Transverse colon (tissue), 4 donors: ENCODE results near the gene MYOM1. TPM values are rescaled to one million over a fixed set of nuclear protein-coding genes. Genes with fewer than 3 reads are reported as not detected.

Experiments used
- DNase-seq: peaks from one replicate; pipeline ENCODE4 v3.0.0-alpha.2; 2019
- H3K27ac ChIP-seq, 4 donors: fragments of 200-600 bp; sonication (generic); 2 replicates each; pipeline ENCODE4 v1.5.1; 2016 to 2018; ENCODE audit warnings: inconsistent platforms in 4 of 4
- H3K27me3 ChIP-seq: fragments of 200-600 bp; sonication (generic); 2 replicates; pipeline ENCODE4 v1.5.1; 2017; ENCODE audit warnings: inconsistent platforms
- H3K36me3 ChIP-seq, 4 donors: fragments of 200-600 bp; sonication (generic); 2 replicates each; pipeline ENCODE4 v1.5.1; 2017 to 2019; ENCODE audit warnings: inconsistent platforms in 4 of 4
- H3K4me1 ChIP-seq, 4 donors: fragments of 200-600 bp; sonication (generic); 2 replicates each; pipeline ENCODE4 v1.5.1; 2017 to 2020; ENCODE audit warnings: inconsistent platforms in 4 of 4
- H3K4me3 ChIP-seq, 4 donors: fragments of 200-600 bp; sonication (generic); 1 replicate in 1 of 4; 2 replicates in 3 of 4; pipeline versions ENCODE4 v1.5.1 to v1.6.1; 2017 to 2019; ENCODE audit warnings: inconsistent platforms in 4 of 4
- H3K9me3 ChIP-seq, 2 donors: fragments of 200-600 bp; sonication (generic); 2 replicates each; pipeline ENCODE4 v1.5.1; 2017 to 2019; ENCODE audit warnings: inconsistent platforms in 2 of 2
- CTCF ChIP-seq, 5 experiments: fragments of 200-600 bp in 3 of 5; fragments of 450-650 bp in 2 of 5; sonication (generic) in 3 of 5; IDR thresholded peaks; 1 replicate in 2 of 5; 2 replicates in 3 of 5; pipeline ENCODE4 v1.5.1; 2016 to 2017; ENCODE audit warnings: antibody characterized with exemption in 5 of 5, inconsistent platforms in 3 of 5, mild to moderate bottlenecking in 2 of 5, moderate library complexity in 1 of 5
- EP300 ChIP-seq: sonication (generic); formaldehyde crosslinking; IDR thresholded peaks from one replicate; pipeline ENCODE4 v1.6.1; 2017; ENCODE audit warnings: antibody characterized with exemption, low read depth
- POLR2A ChIP-seq: fragments of 450-650 bp; IDR thresholded peaks from one replicate; pipeline ENCODE4 v1.6.1; 2016; ENCODE audit warnings: antibody characterized with exemption, mild to moderate bottlenecking, moderate library complexity
- POLR2AphosphoS5 ChIP-seq, 3 donors: sonication (generic); formaldehyde crosslinking; IDR thresholded peaks; one replicate each; pipeline ENCODE4 v1.6.1; 2016; ENCODE audit warnings: antibody characterized with exemption in 3 of 3
- WGBS, 2 donors: methylation state at CpG; one replicate each; pipeline ENCODE4 v1.1.5; 2018; ENCODE audit warnings: low coverage in 1 of 2; 5-methylcytosine and 5-hydroxymethylcytosine counted together
- in situ Hi-C, 4 donors: fragments of 200-750 bp; cut with MboI; loops; one replicate each; pipeline versions ENCODE4 v1.15.0 to v1.15.1; 2017; ENCODE audit warnings: low sequenced_read_pairs in 3 of 4, low pct_ligation_motif_present in 1 of 4, low pct_unique_long_range_greater_than_20kb in 1 of 4
- intact Hi-C: fragments of 100-400 bp; cut with DNase I; formaldehyde crosslinking; loops from one replicate; pipeline ENCODE4 v1.15.1; 2023; ENCODE audit warnings: low total_unique reads
- total RNA-seq, 4 donors: library from RNA; depleted of rRNA; stranded (reverse); fragments of >200 nt; gene quantifications; one replicate each; pipeline ENCODE4 v1.1.0, GENCODE V29; 2016

MYOM1 gene
- total RNA-seq, 4 donors from 2014 or later: 6.0 to 30.4 (median 7.7) TPM

- intact Hi-C loops: no loop called here
- Histone ChIP-seq H3K27me3 (no peaks in the 10 kb centered on the region), H3K4me1 (peaks cover 8 to 34% (median 11%) of the 10 kb centered on the region in 4 donors), H3K27ac (peak overlapping the region in 3 of 4 donors; percentile 76 to 83 (median 77)), H3K36me3 (no peaks in the 10 kb centered on the region), H3K9me3 (no peaks in the 10 kb centered on the region), H3K4me3 (no peak overlapping the region)
- no peak for DNase-seq
- WGBS, 2 donors: 73 to 87% methylated on average over 4 of the region's 4 CpGs
- TF ChIP-seq POLR2A (no peak), POLR2AphosphoS5 (IDR thresholded peaks at IDR 0.05) (no peak), CTCF (IDR thresholded peaks at IDR 0.05) (no peak), EP300 (no peak)
- in situ Hi-C loops: no loop called here
These were observed 173.5 kb downstream of the MYOM1 start for GRCh38 chr18:3046216-3046808.

GRCh38 chr18:3044931-3045698 is 174.7 kb downstream of the MYOM1 start:
- no peaks in the 10 kb centered on the region for H3K36me3 ChIP-seq
- H3K4me1 ChIP-seq: peaks cover 7 to 29% (median 9%) of the 10 kb centered on the region in 4 donors
- intact Hi-C loops: no loop called here
- WGBS, 2 donors: 23 to 34% methylated on average over 4 to 12 of the region's 12 CpGs
- TF ChIP-seq POLR2A: no peak
- TF ChIP-seq POLR2AphosphoS5 (IDR thresholded peaks at IDR 0.05): peak in 2 of 3 donors; percentile 13 to 38
- H3K27me3 ChIP-seq: no peaks in the 10 kb centered on the region
- H3K9me3 ChIP-seq: no peaks in the 10 kb centered on the region
- in situ Hi-C loops: no loop called here
- H3K27ac ChIP-seq: peak overlapping the region; percentile 76 to 83 (median 77)
- peak overlapping the region in 1 of 4 donors; percentile 11 for H3K4me3 ChIP-seq
- DNase-seq: peak; percentile 86

- WGBS, 2 donors: 71 to 75% methylated on average over 2 of the region's 2 CpGs
- intact Hi-C loops (no loop called here), in situ Hi-C loops (no loop called here)
- peak overlapping the region in 1 of 4 donors; percentile 15 for H3K27ac ChIP-seq
- no peaks in the 10 kb centered on the region for H3K27me3 ChIP-seq
- no peak for TF ChIP-seq CTCF (IDR thresholded peaks at IDR 0.05)
- peak in 1 of 3 donors; percentile 16 for TF ChIP-seq POLR2AphosphoS5 (IDR thresholded peaks at IDR 0.05)
- H3K36me3 ChIP-seq: no peaks in the 10 kb centered on the region
- DNase-seq: no peak
- no peak overlapping the region for H3K4me3 ChIP-seq
- peaks cover 7 to 29% (median 9%) of the 10 kb centered on the region in 4 donors for H3K4me1 ChIP-seq
- no peaks in the 10 kb centered on the region for H3K9me3 ChIP-seq
These were observed 177.4 kb downstream of the MYOM1 start for GRCh38 chr18:3042379-3042778.

GRCh38 chr18:3041843-3042242 is 177.9 kb downstream of the MYOM1 start:
- no peaks in the 10 kb centered on the region for H3K9me3 ChIP-seq
- TF ChIP-seq POLR2AphosphoS5 (IDR thresholded peaks at IDR 0.05) (no peak), POLR2A (no peak), CTCF (IDR thresholded peaks at IDR 0.05) (no peak), EP300 (no peak)
- H3K27ac ChIP-seq: peak overlapping the region in 1 of 4 donors; percentile 15
- intact Hi-C loops (no loop called here), in situ Hi-C loops (no loop called here)
- 72 to 76% methylated on average over 4 to 5 of the region's 5 CpGs for WGBS, 2 donors
- no peak overlapping the region for H3K4me3 ChIP-seq
- no peaks in the 10 kb centered on the region for H3K27me3 ChIP-seq
- peaks cover 7 to 29% (median 10%) of the 10 kb centered on the region in 4 donors for H3K4me1 ChIP-seq
- DNase-seq: no peak
- no peaks in the 10 kb centered on the region for H3K36me3 ChIP-seq
